HUDEP-2 (cell line): ENCODE measurements around the gene SPEM2.

Experiments used
- DNase-seq, 76 experiments: peaks; one replicate each; lab custom pipeline; 2025; ENCODE audit not compliant: unreplicated experiment in 76 of 76; lab: John Stamatoyannopoulos, UW

Gene SPEM2

GRCh38 chr17:7425316-7425715 is at the start of gene SPEM2:
SPEM2 (plus strand) TSS chr17:7425616; CDS start chr17:7425689, 73 bp downstream.
- DNase-seq = no peak

GRCh38 chr17:7379134-7379533 is 46.3 kb upstream of the SPEM2 start:
- DNase-seq = no peak

- no peak for DNase-seq
Measured at GRCh38 chr17:7380321-7380720, 45.1 kb upstream of the SPEM2 start.

- DNase-seq = no peak
Measured at GRCh38 chr17:7380855-7381683, 44.3 kb upstream of the SPEM2 start, which contains the start of gene TNK1. TNK1 (plus strand) TSS chr17:7381089; CDS start chr17:7382927, 1,838 bp downstream.

DNA sequence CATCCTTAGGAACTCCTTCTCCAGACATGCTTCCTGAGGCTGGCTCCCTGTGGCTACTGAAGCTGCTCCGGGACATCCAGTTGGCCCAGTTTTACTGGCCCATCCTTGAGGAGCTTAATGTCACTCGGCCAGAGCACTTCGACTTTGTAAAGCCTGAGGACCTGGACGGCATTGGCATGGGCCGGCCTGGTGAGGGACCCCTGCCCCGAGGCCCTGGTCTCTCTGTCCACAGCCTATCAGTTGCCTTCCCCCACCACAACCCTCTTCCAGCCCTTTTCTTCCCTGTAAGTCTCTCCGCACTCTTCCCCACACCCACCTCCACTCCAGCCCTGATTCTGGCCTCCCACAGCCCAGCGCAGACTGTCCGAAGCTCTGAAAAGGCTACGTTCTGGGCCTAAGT is 42.5 kb upstream of the SPEM2 start:
- DNase-seq = no peak

- DNase-seq = no peak
Measured at GRCh38 chr17:7383371-7383741, 42.1 kb upstream of the SPEM2 start.

GRCh38 chr17:7383742-7384488 is 41.5 kb upstream of the SPEM2 start:
- DNase-seq = peak in 14 of 76 experiments; percentile 4 to 36 (median 22)

DNA sequence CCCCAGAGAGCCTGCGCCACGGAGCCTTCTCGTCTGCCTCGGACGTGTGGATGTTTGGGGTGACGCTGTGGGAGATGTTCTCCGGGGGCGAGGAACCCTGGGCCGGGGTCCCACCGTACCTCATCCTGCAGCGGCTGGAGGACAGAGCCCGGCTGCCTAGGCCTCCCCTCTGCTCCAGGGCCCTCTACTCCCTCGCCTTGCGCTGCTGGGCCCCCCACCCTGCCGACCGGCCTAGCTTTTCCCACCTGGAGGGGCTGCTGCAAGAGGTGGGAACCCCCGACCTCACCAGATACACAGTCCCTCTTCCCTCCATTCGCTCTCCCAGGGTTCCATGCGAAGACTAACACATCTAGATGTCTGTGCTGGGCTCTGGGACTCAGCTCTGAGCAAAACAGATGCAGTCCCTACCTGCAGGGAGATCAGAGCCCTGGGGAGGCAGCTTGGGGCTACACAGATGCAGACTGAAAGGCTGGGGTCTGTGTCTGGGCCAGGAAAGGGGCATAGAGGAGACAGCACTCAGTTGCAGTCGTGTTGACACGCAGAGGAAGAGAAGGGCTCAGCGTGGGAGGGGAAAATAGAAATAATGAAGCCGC is 40.8 kb upstream of the SPEM2 start:
- DNase-seq = no peak

DNA sequence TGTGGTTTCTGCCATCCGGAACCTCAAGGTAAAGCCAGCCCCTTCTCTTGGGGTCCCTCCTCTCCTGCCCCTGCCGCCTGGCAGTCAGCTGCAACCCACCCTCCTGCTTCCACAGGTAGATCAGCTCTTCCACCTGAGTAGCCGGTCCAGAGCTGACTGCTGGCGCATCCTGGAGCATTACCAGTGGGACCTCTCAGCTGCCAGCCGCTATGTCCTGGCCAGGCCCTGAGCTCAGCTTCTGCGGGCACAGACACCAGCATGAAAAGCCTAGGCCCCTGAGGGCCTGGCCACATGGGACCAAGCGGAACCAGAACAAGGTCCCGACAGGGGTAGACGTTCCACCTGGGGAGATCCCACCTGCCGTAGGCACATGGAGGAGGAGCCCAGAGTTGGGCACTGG is 36.6 kb upstream of the SPEM2 start:
- no peak for DNase-seq

DNA sequence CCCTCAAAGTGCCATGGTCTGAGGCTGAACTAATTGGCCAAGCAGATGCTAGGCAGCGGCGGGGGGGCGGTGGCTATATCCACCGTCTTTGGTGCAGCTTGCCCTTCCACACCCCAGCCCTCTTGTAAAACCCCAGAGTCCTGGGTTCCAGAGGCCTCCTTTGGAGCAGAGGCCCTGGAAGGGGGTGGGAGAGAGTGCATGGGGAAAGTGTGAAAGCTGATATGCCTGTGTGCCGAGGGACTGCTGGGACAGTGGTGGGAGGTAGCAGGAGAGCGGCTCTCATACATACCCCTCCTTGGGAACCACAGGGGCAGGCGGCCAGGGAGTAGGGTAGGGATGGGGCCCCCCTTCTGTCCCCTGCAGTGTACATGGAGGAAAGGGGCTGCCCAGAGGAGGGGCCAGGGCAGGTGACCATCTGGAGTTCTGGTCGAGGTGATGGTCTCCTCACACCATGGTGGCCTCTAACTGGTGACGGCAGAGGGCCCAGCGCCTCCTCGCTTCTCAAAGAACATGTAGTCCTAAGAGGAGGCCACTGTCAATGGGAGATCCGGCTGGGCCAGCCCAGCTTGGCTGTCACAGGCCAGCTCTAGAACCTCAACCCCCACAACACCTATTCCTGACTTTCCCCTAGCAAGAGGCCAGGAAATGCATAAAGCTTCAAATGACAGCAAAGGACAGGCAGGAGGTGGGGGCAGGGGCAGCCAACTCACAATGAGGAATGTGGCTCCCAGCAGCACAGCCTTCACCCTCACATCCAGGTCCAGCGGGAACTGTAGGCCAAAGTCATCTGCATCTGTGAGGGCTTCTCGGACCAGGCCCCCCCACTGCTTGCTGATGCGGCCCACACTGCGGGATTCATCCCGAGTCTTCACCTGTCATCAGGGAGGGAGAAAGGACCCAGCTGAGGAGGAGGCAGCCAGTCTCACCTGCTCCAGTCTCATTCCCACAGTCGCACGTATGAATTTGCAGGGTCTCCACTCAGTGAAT is 35.2 kb upstream of the SPEM2 start:
- no peak for DNase-seq

DNA sequence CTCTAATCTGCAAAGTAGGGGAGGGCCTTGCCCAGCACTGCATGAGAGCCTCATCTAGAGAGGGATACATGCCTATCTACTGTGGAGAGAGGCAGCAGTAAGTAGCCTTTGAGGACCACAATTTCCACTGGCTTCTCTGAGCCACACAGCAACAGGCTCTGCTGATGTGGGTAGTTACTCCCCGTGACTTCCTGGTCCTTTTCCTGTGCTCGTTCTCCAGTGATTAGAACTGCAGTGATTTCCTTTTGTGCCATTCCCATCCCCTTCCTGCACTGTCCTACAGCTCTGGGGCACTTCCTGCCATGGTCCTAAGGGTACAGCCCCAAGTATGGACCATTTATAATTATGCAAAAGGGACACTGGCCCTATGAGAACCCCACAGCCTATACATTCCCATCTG is 34.1 kb upstream of the SPEM2 start:
- no peak for DNase-seq

DNA sequence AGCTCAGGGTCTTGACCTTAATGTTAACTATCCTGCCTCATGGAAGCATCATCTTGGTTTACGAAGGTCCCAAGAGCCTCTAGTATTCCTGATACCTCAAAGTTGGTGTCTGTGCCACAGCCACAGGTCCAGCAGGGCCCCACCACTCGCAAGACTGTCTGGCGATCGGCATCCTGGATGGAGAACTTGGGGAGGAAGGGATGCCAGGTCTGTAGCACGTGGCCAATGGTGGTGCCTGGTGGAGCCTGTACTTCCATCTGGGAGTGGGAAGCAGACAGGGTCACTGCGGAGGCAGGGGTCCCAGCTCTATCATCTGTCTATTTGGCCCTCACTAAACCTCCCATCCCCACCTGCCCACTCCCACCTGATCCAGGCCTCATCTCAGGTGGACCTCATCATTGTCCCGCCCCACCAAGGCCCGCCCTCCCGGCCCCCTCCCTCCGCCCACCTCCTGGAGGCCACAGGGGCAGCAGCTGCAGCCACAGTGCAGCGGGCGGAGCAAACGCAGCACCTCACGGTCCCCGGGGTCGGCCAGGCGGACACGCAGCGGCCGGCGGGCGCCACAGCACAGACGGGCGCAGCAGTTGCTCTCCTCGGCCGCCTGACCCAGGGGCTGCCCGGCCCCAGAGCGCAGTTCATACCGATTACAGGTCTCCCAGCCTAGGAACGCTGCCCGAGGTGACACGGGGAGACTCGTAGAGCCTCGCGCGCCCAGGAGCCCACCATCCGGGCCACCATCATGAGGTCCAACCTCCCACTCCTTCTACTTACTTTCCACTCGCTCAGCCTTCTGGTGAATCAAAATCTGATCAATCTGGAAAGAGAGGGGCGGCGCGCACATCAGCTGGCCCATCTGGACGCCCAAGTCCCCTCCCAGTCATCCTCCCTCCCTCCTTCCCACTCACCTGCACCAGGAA is 32.5 kb upstream of the SPEM2 start:
- no peak for DNase-seq

- DNase-seq = peak in 1 of 76 experiments; percentile 31
Measured at GRCh38 chr17:7393613-7394451, 31.6 kb upstream of the SPEM2 start.

- DNase-seq = peak in 66 of 76 experiments; percentile 28 to 87 (median 72)
Measured at GRCh38 chr17:7394452-7395191, 30.8 kb upstream of the SPEM2 start, which contains the start of gene PLSCR3. PLSCR3 (minus strand) TSS chr17:7394525; CDS start chr17:7394110, 415 bp downstream.

GRCh38 chr17:7396147-7396546 is 29.3 kb upstream of the SPEM2 start:
- peak in 1 of 76 experiments; percentile 4 for DNase-seq

DNA sequence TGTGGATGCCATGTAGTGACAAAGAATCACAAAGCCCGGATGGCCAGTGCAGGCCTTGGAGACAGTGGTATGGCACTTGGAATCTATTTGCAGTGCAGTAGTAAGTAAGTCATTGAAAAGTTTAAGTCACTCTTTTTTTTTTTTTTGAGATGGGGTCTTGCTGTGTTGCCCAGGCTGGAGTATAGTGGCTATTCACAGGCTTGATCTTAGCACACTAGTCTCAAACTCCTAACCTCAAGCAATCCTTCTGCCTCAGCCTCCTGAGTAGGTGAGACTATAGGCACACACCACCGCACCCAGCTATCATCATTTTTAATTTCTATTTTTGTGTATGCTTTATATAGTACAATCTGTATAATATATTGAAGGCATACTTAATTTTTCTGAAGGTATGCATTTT is 26.8 kb upstream of the SPEM2 start:
- DNase-seq = no peak

DNA sequence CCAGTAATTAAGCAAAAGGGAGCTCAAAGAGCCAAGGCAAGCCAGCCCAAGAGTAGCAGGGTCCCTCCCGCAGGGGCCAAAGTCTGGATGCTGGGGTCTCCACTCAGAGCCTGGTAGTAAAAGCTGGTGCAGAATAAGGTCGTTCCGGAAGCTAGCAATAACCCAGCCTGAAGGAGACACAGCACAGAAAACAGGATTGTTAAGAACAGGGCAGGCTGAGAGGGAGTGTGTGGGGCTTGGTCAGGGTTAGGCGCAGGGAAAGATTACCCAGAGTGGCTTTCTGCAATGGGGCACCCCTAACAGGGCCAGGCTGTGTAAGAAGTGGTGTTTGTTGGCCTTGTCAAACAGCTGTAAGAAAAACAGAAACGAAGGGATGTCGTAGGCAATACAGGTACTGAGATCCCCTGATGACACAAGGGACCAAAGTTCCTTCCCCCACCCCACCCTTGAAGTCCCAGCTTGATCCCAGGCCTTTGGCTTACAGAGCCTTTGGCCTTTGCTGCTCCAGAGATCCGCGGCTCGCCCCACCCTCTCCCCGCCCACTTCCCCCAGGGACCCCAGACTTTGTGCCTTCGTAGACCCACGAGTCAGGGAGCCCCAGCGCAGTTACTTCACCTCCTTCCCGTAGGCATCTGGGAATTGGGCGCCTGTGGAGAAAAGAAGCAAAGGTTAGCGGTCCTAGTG is 22.2 kb upstream of the SPEM2 start:
- peak in 12 of 76 experiments; percentile 26 to 55 (median 40) for DNase-seq
